Activated naive CD4-positive, alpha-beta T cell treated with anti-CD3 and anti-CD28 coated beads for 36 hours (primary cell): ENCODE data around the gene RCOR3. TPM values are rescaled to one million over a fixed set of nuclear protein-coding genes. Genes with fewer than 3 reads are reported as not detected.
A peak's percentile ranks its signal among the peaks of the same experiment; 100 is the strongest.
"Not testable (repeated sequence)": the region's sequence is repeated elsewhere in the genome, so short reads cannot be mapped to it uniquely, and the experiment has no call there.

Experiments
- CTCF ChIA-PET: fragments of 350-600 bp; sonication (Branson Sonifier 250); formaldehyde crosslinking; loops from one replicate; lab custom pipeline; 2021; ENCODE audit warnings: antibody characterized with exemption; lab: Charles Lee
- DNase-seq: peaks from one replicate; pipeline ENCODE4 v3.0.0-alpha.2; 2020
- H3K27ac Mint-ChIP-seq: one replicate; pipeline ENCODE4 v1.8.0; 2021; ENCODE audit warnings: mild to moderate bottlenecking, mixed read lengths
- H3K27me3 Mint-ChIP-seq: one replicate; pipeline ENCODE4 v1.8.0; 2021; ENCODE audit warnings: low read depth, mixed read lengths
- H3K36me3 Mint-ChIP-seq: one replicate; pipeline ENCODE4 v1.8.0; 2021; ENCODE audit warnings: low read depth, mixed read lengths
- H3K4me1 Mint-ChIP-seq: one replicate; pipeline ENCODE4 v1.8.0; 2021; ENCODE audit warnings: low read depth, mixed read lengths
- H3K4me3 Mint-ChIP-seq: one replicate; pipeline ENCODE4 v1.8.0; 2021; ENCODE audit warnings: mild to moderate bottlenecking, moderate library complexity, mixed read lengths
- H3K9me3 Mint-ChIP-seq: one replicate; pipeline ENCODE4 v1.8.0; 2021; ENCODE audit warnings: mixed read lengths
- intact Hi-C: fragments of 100-400 bp; cut with micrococcal nuclease; formaldehyde crosslinking; loops from one replicate; pipeline ENCODE4 v1.15.1; 2023
- total RNA-seq, 2 experiments: library from RNA; stranded (reverse); gene quantifications; one replicate each; pipeline ENCODE4 v1.2.3, GENCODE V29; 2021

Gene RCOR3
- total RNA-seq, 2 experiments from 2014 or later = 28.9 to 30.8 TPM

DNA sequence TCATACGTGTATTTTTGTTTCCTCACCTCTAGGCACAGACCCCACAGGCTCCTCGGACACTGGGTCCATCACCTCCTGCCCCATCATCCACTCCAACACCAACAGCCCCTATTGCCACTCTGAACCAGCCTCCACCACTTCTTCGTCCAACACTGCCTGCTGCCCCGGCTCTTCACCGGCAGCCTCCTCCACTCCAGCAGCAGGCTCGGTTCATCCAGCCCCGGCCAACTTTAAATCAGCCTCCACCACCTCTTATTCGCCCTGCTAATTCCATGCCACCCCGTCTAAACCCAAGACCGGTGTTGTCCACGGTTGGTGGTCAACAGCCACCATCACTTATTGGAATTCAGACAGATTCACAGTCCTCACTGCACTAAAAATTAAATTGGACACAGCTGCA is 54.2 kb downstream of the RCOR3 start:
- peaks cover 12% of the 10 kb centered on the region for H3K36me3 Mint-ChIP-seq
- CTCF ChIA-PET = interaction anchor here (1.7 kb wide), 1 partner anchor 10 kb away, joined by 11 read pairs; no protein-coding TSS in a partner anchor
- no peaks in the 10 kb centered on the region for H3K9me3 Mint-ChIP-seq
- intact Hi-C loops = no loop called here
- peaks cover 11% of the 10 kb centered on the region for H3K4me1 Mint-ChIP-seq
- no peak overlapping the region for H3K27ac Mint-ChIP-seq
- H3K27me3 Mint-ChIP-seq = no peaks in the 10 kb centered on the region
- no peak overlapping the region for H3K4me3 Mint-ChIP-seq
- DNase-seq = no peak

- intact Hi-C loops = no loop called here
- H3K27ac Mint-ChIP-seq = no peak overlapping the region
- no peaks in the 10 kb centered on the region for H3K36me3 Mint-ChIP-seq
- H3K4me3 Mint-ChIP-seq = no peak overlapping the region
- CTCF ChIA-PET = interaction anchor here (1.1 kb wide), 1 partner anchor 151 kb away, joined by 3 read pairs; no protein-coding TSS in a partner anchor
- H3K4me1 Mint-ChIP-seq = peaks cover 30% of the 10 kb centered on the region
- H3K27me3 Mint-ChIP-seq = no peaks in the 10 kb centered on the region
- DNase-seq = no peak
- H3K9me3 Mint-ChIP-seq = no peaks in the 10 kb centered on the region
These were observed 59.6 kb downstream of the RCOR3 start for GRCh38 chr1:211318576-211319280.

DNA sequence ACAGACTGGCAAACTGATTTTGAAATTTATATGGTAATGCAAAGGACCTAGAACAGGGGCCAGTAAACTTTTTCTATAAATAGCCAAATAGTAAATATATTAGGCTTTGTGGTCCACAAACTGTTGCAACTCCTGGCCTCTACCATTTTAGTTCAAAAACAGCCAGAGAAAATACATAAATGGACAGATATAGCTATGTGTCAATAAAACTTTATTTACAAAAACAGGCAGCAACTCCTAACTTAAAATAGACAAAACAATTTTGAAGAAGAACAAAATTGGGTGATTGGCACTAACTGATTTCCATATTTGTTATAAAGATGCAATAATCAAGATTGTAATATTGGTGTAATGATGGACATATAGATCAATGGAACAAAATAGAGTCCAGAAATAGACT is 60.7 kb downstream of the RCOR3 start:
- DNase-seq = no peak
- no peaks in the 10 kb centered on the region for H3K36me3 Mint-ChIP-seq
- H3K4me1 Mint-ChIP-seq = peaks cover 40% of the 10 kb centered on the region
- no peaks in the 10 kb centered on the region for H3K9me3 Mint-ChIP-seq
- intact Hi-C loops = loop anchor here (5.0 to 10.0 kb wide), 3 partner anchors 615 to 967 kb away; partner anchors contain the start of gene PPP2R5A
- no peaks in the 10 kb centered on the region for H3K27me3 Mint-ChIP-seq
- no peak overlapping the region for H3K27ac Mint-ChIP-seq
- H3K4me3 Mint-ChIP-seq = no peak overlapping the region
- CTCF ChIA-PET = no interaction called here

GRCh38 chr1:211320980-211321379 is 61.8 kb downstream of the RCOR3 start:
- intact Hi-C loops = loop anchor here (1.0 to 10.0 kb wide), 5 partner anchors 16 to 966 kb away; partner anchors contain the start of gene PPP2R5A

GRCh38 chr1:211321646-211322045 is 62.5 kb downstream of the RCOR3 start:
- H3K27me3 Mint-ChIP-seq, H3K4me3 Mint-ChIP-seq, H3K36me3 Mint-ChIP-seq, H3K27ac Mint-ChIP-seq, DNase-seq, H3K9me3 Mint-ChIP-seq: not testable (repeated sequence)
- H3K4me1 Mint-ChIP-seq = peaks cover 53% of the 10 kb centered on the region
- CTCF ChIA-PET = interaction anchor here (1.2 to 3.8 kb wide), 3 partner anchors 11 to 192 kb away, joined by 3 to 38 read pairs (median 3); no protein-coding TSS in a partner anchor
- intact Hi-C loops = loop anchor here (1.0 to 10.0 kb wide), 7 partner anchors 16 to 966 kb away; partner anchors contain the start of genes PPP2R5A and SLC30A1

More at GRCh38 chr1:211320980-211321379, 61.8 kb downstream of the RCOR3 start:
- Mint-ChIP-seq H3K36me3 (no peaks in the 10 kb centered on the region), H3K9me3 (no peaks in the 10 kb centered on the region), H3K27me3 (no peaks in the 10 kb centered on the region), H3K27ac (no peak overlapping the region), H3K4me3 (no peak overlapping the region), H3K4me1 (peaks cover 49% of the 10 kb centered on the region)
- CTCF ChIA-PET = interaction anchor here (1.2 to 1.4 kb wide), 2 partner anchors 11 to 96 kb away, joined by 3 read pairs; no protein-coding TSS in a partner anchor
- no peak for DNase-seq

DNA sequence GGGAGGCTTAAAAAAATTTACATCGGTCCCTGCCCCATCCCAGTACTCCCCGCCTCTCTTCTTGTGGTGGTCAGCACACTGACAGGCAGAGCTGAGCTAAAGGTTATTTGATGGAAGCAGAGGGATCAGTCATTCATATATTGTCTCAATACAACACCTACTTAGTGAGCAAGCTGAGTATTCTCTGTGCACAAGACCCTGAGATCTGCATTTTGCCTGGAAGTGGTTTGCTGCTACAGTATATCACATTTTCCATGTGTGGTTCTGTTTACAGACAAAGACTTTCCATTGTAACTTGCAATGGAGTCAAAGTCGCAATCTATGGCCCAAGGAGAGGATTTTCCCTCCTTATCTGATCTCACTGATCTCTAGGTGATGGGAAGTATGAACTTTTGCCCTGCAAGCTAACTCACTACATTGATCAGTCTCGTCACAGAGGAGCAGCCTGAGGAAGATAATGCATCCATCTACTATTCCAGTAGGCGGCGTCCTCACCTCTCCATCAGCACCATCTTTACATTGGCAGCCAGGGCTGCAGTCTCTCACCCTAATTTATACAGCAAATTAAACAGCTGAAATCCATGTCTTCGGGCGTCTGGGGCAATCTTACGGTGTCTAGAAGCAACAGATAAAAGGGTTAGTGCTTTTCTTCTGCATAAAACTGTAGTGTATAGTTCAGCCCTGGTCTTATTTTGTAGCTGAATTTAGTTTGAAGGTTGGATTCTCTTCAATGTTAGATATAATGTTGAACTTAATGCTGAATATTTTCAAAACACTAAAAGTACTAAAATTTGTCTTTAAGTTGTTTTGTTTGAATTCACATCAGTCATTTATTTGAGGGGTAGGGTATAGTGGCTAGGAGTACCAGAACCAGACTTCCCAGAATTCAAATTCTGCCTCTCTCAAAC is 64.2 kb downstream of the RCOR3 start:
- H3K36me3 Mint-ChIP-seq = no peaks in the 10 kb centered on the region
- no peak overlapping the region for H3K4me3 Mint-ChIP-seq
- peaks cover 58% of the 10 kb centered on the region for H3K4me1 Mint-ChIP-seq
- no peaks in the 10 kb centered on the region for H3K9me3 Mint-ChIP-seq
- DNase-seq = peak; percentile 85
- intact Hi-C loops = loop anchor here (1.0 to 10.0 kb wide), 11 partner anchors 29 to 964 kb away; partner anchors contain the start of genes PPP2R5A, RCOR3 and SLC30A1
- CTCF ChIA-PET = interaction anchor here (0.7 to 3.8 kb wide), 38 partner anchors 9 to 329 kb away, joined by 3 to 38 read pairs (median 5); no protein-coding TSS in a partner anchor
- H3K27me3 Mint-ChIP-seq = no peaks in the 10 kb centered on the region
- no peak overlapping the region for H3K27ac Mint-ChIP-seq

DNA sequence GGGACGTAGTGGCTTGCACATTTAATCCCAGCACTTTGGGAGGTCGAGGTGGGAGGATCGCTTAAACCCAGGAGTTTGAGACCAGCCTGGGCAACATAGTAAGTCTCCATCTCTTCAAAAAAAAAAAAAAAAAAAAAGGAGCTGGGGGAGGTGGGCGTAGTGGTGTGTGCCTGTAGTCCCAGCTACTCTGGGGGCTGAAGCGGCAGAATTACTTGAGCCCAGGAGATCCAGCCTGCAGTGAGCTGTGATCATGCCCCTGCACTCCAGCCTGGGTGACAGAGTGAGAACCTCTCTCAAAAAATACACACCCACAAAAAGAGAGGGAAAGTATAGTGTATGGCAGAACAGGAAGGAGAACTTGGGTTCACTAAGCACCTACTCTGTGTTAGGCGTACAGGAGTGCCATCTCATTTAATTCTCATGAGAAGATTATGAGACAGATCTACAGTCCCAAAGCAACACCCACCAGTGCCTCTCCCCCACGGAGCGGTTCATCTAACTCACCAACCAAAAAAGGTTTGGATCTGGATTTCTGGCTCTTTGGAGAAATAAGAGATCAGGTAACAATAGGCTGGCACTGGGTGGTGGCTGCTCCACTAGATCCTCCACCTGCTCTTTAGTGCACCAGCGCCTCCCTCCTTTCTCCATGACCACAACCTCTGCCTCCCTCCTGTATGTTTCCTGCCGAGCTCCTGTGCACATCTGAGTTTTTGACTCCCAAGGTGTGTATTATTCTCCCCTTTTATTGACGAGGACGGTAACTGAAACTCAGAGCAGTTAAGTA is 66.0 kb downstream of the RCOR3 start:
- intact Hi-C loops = loop anchor here (5.0 to 10.0 kb wide), 4 partner anchors 352 to 962 kb away; partner anchors contain the start of genes NEK2 and PPP2R5A
- peak overlapping the region; percentile 31 for H3K4me3 Mint-ChIP-seq
- no peaks in the 10 kb centered on the region for H3K27me3 Mint-ChIP-seq
- no peaks in the 10 kb centered on the region for H3K9me3 Mint-ChIP-seq
- peaks cover 74% of the 10 kb centered on the region for H3K4me1 Mint-ChIP-seq
- CTCF ChIA-PET = interaction anchor here (0.6 to 3.8 kb wide), 7 partner anchors 10 to 189 kb away, joined by 3 to 38 read pairs (median 3); no protein-coding TSS in a partner anchor
- no peak for DNase-seq
- H3K36me3 Mint-ChIP-seq = no peaks in the 10 kb centered on the region
- H3K27ac Mint-ChIP-seq = no peak overlapping the region

DNA sequence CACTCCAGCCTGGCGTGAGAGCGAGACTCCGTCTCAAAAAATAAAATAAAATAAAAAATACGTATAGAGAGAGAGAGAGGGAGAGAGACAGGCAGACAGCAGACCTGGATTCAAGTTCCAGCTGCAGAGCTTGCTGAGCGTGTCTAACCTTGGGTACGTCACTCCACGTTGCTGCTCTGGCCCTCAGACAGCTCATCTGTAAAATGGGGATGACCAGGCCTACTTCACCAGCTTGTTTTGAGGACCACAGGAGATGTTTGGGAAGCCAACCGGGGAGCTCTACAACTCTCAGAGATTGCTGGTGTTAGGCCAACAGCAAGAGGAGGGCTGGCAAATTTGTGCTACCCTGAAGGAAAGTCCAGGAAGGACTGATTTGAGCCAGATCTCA is 67.0 kb downstream of the RCOR3 start:
- intact Hi-C loops = loop anchor here (5.0 to 10.0 kb wide), 2 partner anchors 351 to 609 kb away; partner anchors contain the start of gene NEK2
- DNase-seq = no peak
- no peaks in the 10 kb centered on the region for H3K36me3 Mint-ChIP-seq
- H3K9me3 Mint-ChIP-seq = no peaks in the 10 kb centered on the region
- peak overlapping the region; percentile 86 for H3K4me3 Mint-ChIP-seq
- peaks cover 78% of the 10 kb centered on the region for H3K4me1 Mint-ChIP-seq
- H3K27me3 Mint-ChIP-seq = no peaks in the 10 kb centered on the region
- CTCF ChIA-PET = interaction anchor here (0.7 to 2.1 kb wide), 8 partner anchors 9 to 188 kb away, joined by 3 to 6 read pairs (median 4); no protein-coding TSS in a partner anchor
- H3K27ac Mint-ChIP-seq = peak overlapping the region; percentile 58

GRCh38 chr1:211326528-211327345 is 67.6 kb downstream of the RCOR3 start, which contains the start of gene TRAF5:
TSS of gene TRAF5 (plus strand) at chr1:211326833. CDS start at chr1:211353240, 26,407 bp downstream.
- peaks cover 81% of the 10 kb centered on the region for H3K4me1 Mint-ChIP-seq
- no peaks in the 10 kb centered on the region for H3K9me3 Mint-ChIP-seq
- H3K27me3 Mint-ChIP-seq = no peaks in the 10 kb centered on the region
- DNase-seq = peak; percentile 37
- peak within 1 kb of the TSS; percentile 83 for H3K27ac Mint-ChIP-seq
- intact Hi-C loops = loop anchor here (1.0 to 10.0 kb wide), 3 partner anchors 9 to 608 kb away; partner anchors contain the start of gene NEK2
- CTCF ChIA-PET = interaction anchor here (0.7 to 3.0 kb wide), 11 partner anchors 8 to 188 kb away, joined by 3 to 19 read pairs (median 3); no protein-coding TSS in a partner anchor
- peak within 1 kb of the TSS; percentile 86 for H3K4me3 Mint-ChIP-seq
- H3K36me3 Mint-ChIP-seq = no peaks in the 10 kb centered on the region

GRCh38 chr1:211327346-211327921 is 68.3 kb downstream of the RCOR3 start:
- H3K27ac Mint-ChIP-seq = peak overlapping the region; percentile 83
- no peaks in the 10 kb centered on the region for H3K27me3 Mint-ChIP-seq
- CTCF ChIA-PET = interaction anchor here (0.9 to 3.0 kb wide), 5 partner anchors 24 to 187 kb away, joined by 3 to 19 read pairs (median 3); no protein-coding TSS in a partner anchor
- H3K4me1 Mint-ChIP-seq = peaks cover 80% of the 10 kb centered on the region
- H3K9me3 Mint-ChIP-seq = no peaks in the 10 kb centered on the region
- no peaks in the 10 kb centered on the region for H3K36me3 Mint-ChIP-seq
- peak; percentile 50 for DNase-seq
- intact Hi-C loops = loop anchor here (1.0 to 10.0 kb wide), 3 partner anchors 8 to 607 kb away; partner anchors contain the start of gene NEK2
- H3K4me3 Mint-ChIP-seq = peak overlapping the region; percentile 86
